Mesendoderm (in vitro differentiated cells): Measurements from ENCODE around the gene GNL1.
A peak's percentile ranks its signal among the peaks of the same experiment; 100 is the strongest.
"Not testable (repeated sequence)": the region's sequence is repeated elsewhere in the genome, so short reads cannot be mapped to it uniquely, and the experiment has no call there.

Source experiments
- DNase-seq: peaks from one replicate; pipeline ENCODE4 v3.0.0; 2013
- H2AK5ac ChIP-seq: 2 replicates; pipeline ENCODE4 v1.6.1; 2013; ENCODE audit warnings: low read length, inconsistent platforms
- H2BK120ac ChIP-seq: 2 replicates; pipeline ENCODE4 v1.6.1; 2013; ENCODE audit warnings: low read depth, mild to moderate bottlenecking, low read length, moderate library complexity, mixed read lengths
- H2BK15ac ChIP-seq: replicated peaks from 2 replicates; pipeline ENCODE4 v1.6.1; 2013; ENCODE audit warnings: low read depth, mild to moderate bottlenecking, moderate library complexity
- H2BK5ac ChIP-seq: 2 replicates; pipeline ENCODE4 v1.6.1; 2013; ENCODE audit warnings: low read length, inconsistent platforms
- H3K18ac ChIP-seq: 2 replicates; pipeline ENCODE4 v1.6.1; 2013; ENCODE audit warnings: mild to moderate bottlenecking, low read length, mixed read lengths
- H3K23ac ChIP-seq: one replicate; pipeline ENCODE4 v1.6.1; 2013; ENCODE audit warnings: low read length
- H3K27ac ChIP-seq: 2 replicates; pipeline ENCODE4 v1.5.1; 2013; ENCODE audit warnings: low read depth, mild to moderate bottlenecking, inconsistent platforms, low read length, moderate library complexity
- H3K27me3 ChIP-seq: 2 replicates; pipeline ENCODE4 v1.6.1; 2013; ENCODE audit warnings: low read length, control low read depth, mild to moderate bottlenecking, inconsistent platforms; ENCODE audit not compliant: insufficient read depth, poor library complexity
- H3K36me3 ChIP-seq: 2 replicates; pipeline ENCODE4 v1.6.1; 2013; ENCODE audit warnings: low read length, inconsistent platforms; ENCODE audit not compliant: control insufficient read depth, insufficient read depth
- H3K4ac ChIP-seq: one replicate; pipeline ENCODE4 v1.6.1; 2013; ENCODE audit warnings: low read depth, mild to moderate bottlenecking, low read length, moderate library complexity
- H3K4me1 ChIP-seq: 2 replicates; pipeline ENCODE4 v1.6.1; 2013; ENCODE audit warnings: low read depth, low read length, inconsistent platforms; ENCODE audit not compliant: control insufficient read depth
- H3K4me2 ChIP-seq: 2 replicates; pipeline ENCODE4 v1.6.1; 2013; ENCODE audit warnings: low read length
- H3K4me3 ChIP-seq: 2 replicates; pipeline ENCODE4 v1.5.1; 2013; ENCODE audit warnings: mild to moderate bottlenecking, low read length
- H3K56ac ChIP-seq: one replicate; pipeline ENCODE4 v1.6.1; 2013; ENCODE audit warnings: low read length
- H3K79me1 ChIP-seq: 2 replicates; pipeline ENCODE4 v1.6.1; 2013; ENCODE audit warnings: low read length, inconsistent platforms
- H3K79me2 ChIP-seq: 2 replicates; pipeline ENCODE4 v1.6.1; 2013; ENCODE audit warnings: mild to moderate bottlenecking, low read length; ENCODE audit not compliant: control insufficient read depth, insufficient read depth
- H3K9ac ChIP-seq: 2 replicates; pipeline ENCODE4 v1.6.1; 2013; ENCODE audit warnings: low read length, inconsistent platforms
- H4K5ac ChIP-seq: one replicate; pipeline ENCODE4 v1.6.1; 2013; ENCODE audit warnings: low read length
- H4K8ac ChIP-seq: one replicate; pipeline ENCODE4 v1.6.1; 2013; ENCODE audit warnings: low read depth, mild to moderate bottlenecking, control low read depth, low read length, moderate library complexity
- WGBS: extraction: QIAGEN DNeasy Blood & Tissue Kit; methylation state at CpG from one replicate; pipeline ENCODE4 v1.1.7; 2013; ENCODE audit warnings: low lambda C conversion rate, missing lambda C conversion rate; ENCODE audit not compliant: insufficient coverage; ENCODE audit errors: extremely low coverage; 5-methylcytosine and 5-hydroxymethylcytosine counted together

GNL1 gene

DNA sequence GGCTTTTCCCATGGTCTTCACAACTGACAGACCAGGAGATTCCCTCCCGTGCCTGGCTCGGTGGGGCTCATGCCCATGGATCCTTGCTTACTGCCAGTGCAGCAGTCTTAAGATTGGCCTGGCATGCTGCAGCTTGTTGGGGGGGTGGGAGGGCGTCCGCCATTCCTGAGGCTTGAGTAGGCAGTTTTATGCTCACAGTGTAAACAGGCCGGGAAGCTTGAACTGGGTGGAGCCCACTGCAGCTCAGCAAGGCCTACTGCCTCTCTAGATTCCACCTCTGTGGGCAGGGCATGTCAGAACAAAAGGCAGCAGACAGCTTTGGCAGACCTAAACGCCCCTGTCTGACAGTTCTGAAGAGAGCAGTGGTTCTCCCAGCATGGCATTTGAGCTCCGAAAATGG lies 35.2 kb downstream of the GNL1 start:
- not testable (repeated sequence) for H3K36me3 ChIP-seq, H3K79me1 ChIP-seq, H3K23ac ChIP-seq, H3K27ac ChIP-seq, H2BK5ac ChIP-seq, H4K5ac ChIP-seq, H3K27me3 ChIP-seq, H3K4ac ChIP-seq, H3K4me1 ChIP-seq, H3K4me3 ChIP-seq, H3K18ac ChIP-seq, H3K9ac ChIP-seq, H2BK15ac ChIP-seq, H3K4me2 ChIP-seq, H2AK5ac ChIP-seq, DNase-seq, H3K79me2 ChIP-seq, H3K56ac ChIP-seq, H2BK120ac ChIP-seq, H4K8ac ChIP-seq
- no CpG with 5 or more reads among the region's 7 CpGs for WGBS

DNA sequence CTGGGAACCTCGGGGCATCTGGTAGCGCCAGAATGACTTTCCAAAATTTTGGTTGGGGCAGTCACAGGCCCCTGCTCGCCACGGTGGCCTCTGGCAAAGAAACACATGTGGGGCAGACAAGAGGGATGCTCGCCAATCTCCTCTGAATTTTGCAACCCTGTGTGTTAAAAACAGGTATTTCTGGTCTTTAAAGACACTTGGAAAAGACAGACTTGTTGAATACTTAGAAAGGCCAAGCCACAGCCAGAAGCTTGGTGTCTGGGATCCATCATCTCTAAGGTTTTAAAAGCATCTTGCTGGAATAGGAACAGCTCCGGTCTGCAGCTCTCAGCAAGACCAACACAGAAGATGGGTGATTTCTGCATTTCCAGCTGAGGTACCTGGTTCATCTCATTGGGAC lies 35.8 kb downstream of the GNL1 start:
- Histone ChIP-seq H3K18ac (no peak overlapping the region), H2BK5ac (no peak overlapping the region), H3K4ac (no peak overlapping the region), H3K4me2 (no peak overlapping the region), H3K4me3 (no peak overlapping the region), H2AK5ac (no peak overlapping the region), H3K56ac (no peak overlapping the region), H3K4me1 (no peaks in the 10 kb centered on the region), H3K79me2 (no peaks in the 10 kb centered on the region), H3K23ac (no peak overlapping the region), H3K27ac (no peak overlapping the region), H3K27me3 (no peaks in the 10 kb centered on the region), H3K79me1 (no peaks in the 10 kb centered on the region), H4K5ac (no peak overlapping the region), H2BK120ac (no peak overlapping the region), H2BK15ac (no peak overlapping the region), H3K36me3 (no peaks in the 10 kb centered on the region), H4K8ac (no peak overlapping the region), H3K9ac (no peak overlapping the region)
- no peak for DNase-seq
- no CpG with 5 or more reads among the region's 6 CpGs for WGBS

DNA sequence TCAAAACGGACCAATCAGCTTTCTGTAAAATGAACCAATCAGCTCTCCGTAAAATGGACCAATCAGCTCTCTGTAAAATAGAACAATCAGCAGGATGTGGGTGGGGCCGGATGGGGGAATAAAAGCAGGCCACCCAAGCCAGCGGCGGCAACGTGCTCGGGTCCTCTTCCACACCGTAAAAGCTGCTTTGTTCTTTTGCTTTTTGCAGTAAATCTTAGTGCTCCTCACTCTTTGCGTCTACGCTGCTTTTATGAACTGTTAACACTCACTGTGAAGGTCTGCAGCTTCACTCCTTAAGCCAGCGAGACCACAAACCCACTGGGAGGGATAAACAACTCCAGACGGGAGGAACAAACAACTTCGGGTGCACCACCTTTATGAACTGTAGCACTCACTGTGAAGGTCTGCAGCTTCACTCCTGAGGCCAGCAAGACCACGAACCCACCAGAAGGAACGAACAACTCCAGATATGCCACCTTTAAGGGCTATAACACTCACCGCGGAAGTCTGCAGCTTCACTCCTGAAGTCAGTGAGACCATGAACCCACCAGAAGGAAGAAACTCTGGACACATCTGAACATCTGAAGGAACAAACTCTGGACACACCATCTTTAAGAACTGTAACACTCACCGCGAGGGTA lies 37.7 kb downstream of the GNL1 start:
- not testable (repeated sequence) for H3K56ac ChIP-seq, H3K79me2 ChIP-seq, H2AK5ac ChIP-seq, H3K4me1 ChIP-seq, H2BK15ac ChIP-seq, DNase-seq, H3K27me3 ChIP-seq, H3K4ac ChIP-seq, H3K9ac ChIP-seq, H3K23ac ChIP-seq, H3K4me3 ChIP-seq, H3K4me2 ChIP-seq, H3K79me1 ChIP-seq, H4K8ac ChIP-seq, H2BK5ac ChIP-seq, H2BK120ac ChIP-seq, H4K5ac ChIP-seq, H3K18ac ChIP-seq, H3K36me3 ChIP-seq, H3K27ac ChIP-seq
- no CpG with 5 or more reads among the region's 19 CpGs for WGBS

DNA sequence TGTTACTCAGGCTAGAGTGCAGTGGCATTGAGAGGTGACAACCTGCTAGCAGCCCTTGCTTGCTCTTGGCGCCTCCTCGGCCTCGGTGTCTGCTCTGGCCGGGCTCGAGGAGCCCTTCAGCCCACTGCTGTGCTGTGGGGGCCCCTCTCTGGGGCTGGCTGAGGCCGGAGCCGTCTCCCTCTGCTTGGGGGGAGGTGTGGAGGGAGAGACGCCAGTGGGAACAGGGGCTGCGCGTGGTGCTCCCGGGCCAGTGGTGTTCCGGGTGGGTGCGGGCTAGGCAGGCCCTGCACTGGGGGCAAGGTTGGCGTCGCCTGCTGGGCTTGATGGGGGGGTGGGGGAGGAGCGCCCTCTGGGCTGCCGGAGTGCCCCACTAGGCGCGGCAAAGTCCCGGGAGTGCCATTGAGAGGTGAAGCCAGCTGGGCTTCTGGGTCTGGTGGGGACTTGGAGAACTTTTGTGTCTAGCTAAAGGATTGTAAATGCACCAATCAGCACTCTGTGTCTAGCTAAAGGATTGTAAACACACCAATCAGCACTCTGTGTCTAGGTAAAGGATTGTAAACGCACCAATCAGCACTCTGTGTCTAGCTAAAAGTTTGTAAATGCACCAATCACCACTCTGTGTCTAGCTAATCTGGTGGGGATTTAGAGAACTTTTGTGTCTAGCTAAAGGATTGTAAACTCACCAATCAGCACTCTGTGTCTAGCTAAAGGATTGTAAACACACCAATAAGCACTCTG lies 38.4 kb downstream of the GNL1 start:
- H3K23ac ChIP-seq, H3K4ac ChIP-seq, H3K79me1 ChIP-seq, H3K4me2 ChIP-seq, H2BK120ac ChIP-seq, H2BK15ac ChIP-seq, H3K9ac ChIP-seq, H3K56ac ChIP-seq, H3K4me3 ChIP-seq, H4K8ac ChIP-seq, H3K18ac ChIP-seq, H3K27me3 ChIP-seq, H3K79me2 ChIP-seq, H4K5ac ChIP-seq, H3K27ac ChIP-seq, H3K36me3 ChIP-seq, DNase-seq, H2AK5ac ChIP-seq, H2BK5ac ChIP-seq, H3K4me1 ChIP-seq: not testable (repeated sequence)
- no CpG with 5 or more reads among the region's 21 CpGs for WGBS

DNA sequence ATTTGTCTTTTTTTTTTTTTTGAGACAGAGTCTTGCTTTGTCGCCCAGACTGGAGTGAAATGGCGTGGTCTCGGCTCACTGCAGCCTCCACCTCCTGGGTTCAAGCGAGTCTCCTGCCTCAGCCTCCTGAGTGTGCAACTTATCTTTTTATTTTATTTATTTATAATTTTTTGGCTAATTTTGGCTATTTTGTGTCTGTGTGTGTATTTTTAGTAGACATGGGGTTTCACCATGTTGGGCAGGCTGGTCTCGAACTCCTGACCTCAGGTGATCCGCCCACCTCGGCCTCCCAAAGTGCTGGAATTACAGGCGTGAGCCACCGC lies 39.6 kb downstream of the GNL1 start:
- not testable (repeated sequence) for H2BK120ac ChIP-seq, H4K5ac ChIP-seq, H2BK5ac ChIP-seq, H3K4me1 ChIP-seq, DNase-seq, H3K18ac ChIP-seq, H2AK5ac ChIP-seq, H3K27me3 ChIP-seq, H3K36me3 ChIP-seq, H3K79me1 ChIP-seq, H4K8ac ChIP-seq, H3K23ac ChIP-seq, H3K4me3 ChIP-seq, H3K79me2 ChIP-seq, H3K27ac ChIP-seq, H2BK15ac ChIP-seq
- Histone ChIP-seq H3K56ac (peak overlapping the region; percentile 79), H3K4me2 (peak overlapping the region; percentile 45), H3K4ac (peak overlapping the region; percentile 21), H3K9ac (peak overlapping the region; percentile 44)
- no CpG with 5 or more reads among the region's 9 CpGs for WGBS
